ENCODE results near the gene SHB. TPM values are rescaled to one million over a fixed set of nuclear protein-coding genes. Genes with fewer than 3 reads are reported as not detected.
"Not testable (repeated sequence)": the region's sequence is repeated elsewhere in the genome, so short reads cannot be mapped to it uniquely, and the experiment has no call there.

Gene SHB
- total RNA-seq, 1 experiment from 2014 or later, result 56.4 TPM

- BruUV-seq (replicated peaks), result TSS peak; percentile 90
- ATAC-seq (peak; percentile 81), DNase-seq (peak; percentile 96)
- TF ChIP-seq EZH2phosphoT487 (IDR thresholded peaks at IDR 0.05; ENCODE audit: borderline replicate concordance, low read length) (no peak), CTCF (conservative IDR thresholded peaks at IDR 0.05; ENCODE audit: low read depth, low read length) (no peak), EZH2 (IDR thresholded peaks at IDR 0.05; ENCODE audit: low read length, unreplicated experiment) (no peak)
- Histone ChIP-seq H3K9me3 (ENCODE audit: low read length) (no peaks in the 10 kb centered on the region), H3K27me3 (ENCODE audit: low read length) (no peaks in the 10 kb centered on the region), H2AFZ (ENCODE audit: low read length) (no peak overlapping the region), H3K4me2 (ENCODE audit: low read length) (peak overlapping the region; percentile 86), H3K4me1 (ENCODE audit: insufficient read depth, low read length) (peaks cover 52% of the 10 kb centered on the region), H3F3A (ENCODE audit: low read length, unreplicated experiment) (peaks cover 19% of the 10 kb centered on the region), H4K20me1 (ENCODE audit: low read length) (no peaks in the 10 kb centered on the region), H3K79me2 (ENCODE audit: low read length) (peaks cover 84% of the 10 kb centered on the region), H3K9ac (ENCODE audit: low read length) (peak overlapping the region; percentile 89), H3K4me3 (ENCODE audit: low read length) (peak overlapping the region; percentile 58), H3K9me2 (replicated peaks; ENCODE audit: low read length) (no peaks in the 10 kb centered on the region), H3K27ac (ENCODE audit: low read length) (peak overlapping the region; percentile 99), H3K36me3 (ENCODE audit: low read depth, low read length) (peaks cover 10% of the 10 kb centered on the region; the same call in 1 of the 2 replicates)
- ChIA-PET CTCF (no interaction called here), POLR2A (ENCODE audit: unreplicated experiment) (interaction anchor here (0.6 kb wide), 1 partner anchor 175 kb away, joined by 6 read pairs; no protein-coding TSS in a partner anchor)
- intact Hi-C loops (cut with micrococcal nuclease), result loop anchor here (1.0 to 5.0 kb wide), 4 partner anchors 15 to 93 kb away; no protein-coding TSS in a partner anchor
Measured at GRCh38 chr9:38047301-38048251, 21.5 kb downstream of the SHB start.

- peaks cover 84% of the 10 kb centered on the region for H3K79me2 ChIP-seq (ENCODE audit: low read length)
- H3K9me2 ChIP-seq (replicated peaks; ENCODE audit: low read length), result no peaks in the 10 kb centered on the region
- TF ChIP-seq CTCF (conservative IDR thresholded peaks at IDR 0.05; ENCODE audit: low read depth, low read length), result no peak
- TF ChIP-seq EZH2phosphoT487 (IDR thresholded peaks at IDR 0.05; ENCODE audit: borderline replicate concordance, low read length), result no peak
- no peak for TF ChIP-seq EZH2 (IDR thresholded peaks at IDR 0.05; ENCODE audit: low read length, unreplicated experiment)
- BruUV-seq (replicated peaks), result TSS peak; percentile 81
- no peaks in the 10 kb centered on the region for H4K20me1 ChIP-seq (ENCODE audit: low read length)
- peaks cover 10% of the 10 kb centered on the region; the same call in 1 of the 2 replicates for H3K36me3 ChIP-seq (ENCODE audit: low read depth, low read length)
- peak overlapping the region; percentile 58 for H3K4me3 ChIP-seq (ENCODE audit: low read length)
- DNase-seq (peak; percentile 94), ATAC-seq (peak; percentile 65)
- H3K9me3 ChIP-seq (ENCODE audit: low read length), result no peaks in the 10 kb centered on the region
- peaks cover 19% of the 10 kb centered on the region for H3F3A ChIP-seq (ENCODE audit: low read length, unreplicated experiment)
- H3K27me3 ChIP-seq (ENCODE audit: low read length), result no peaks in the 10 kb centered on the region
- H3K27ac ChIP-seq (ENCODE audit: low read length), result peak overlapping the region; percentile 99
- H3K4me1 ChIP-seq (ENCODE audit: insufficient read depth, low read length), result peaks cover 52% of the 10 kb centered on the region
- no peak overlapping the region for H2AFZ ChIP-seq (ENCODE audit: low read length)
- peak overlapping the region; percentile 89 for H3K9ac ChIP-seq (ENCODE audit: low read length)
- ChIA-PET CTCF (no interaction called here), POLR2A (ENCODE audit: unreplicated experiment) (no interaction called here)
- peak overlapping the region; percentile 86 for H3K4me2 ChIP-seq (ENCODE audit: low read length)
- intact Hi-C loops (cut with micrococcal nuclease), result loop anchor here (1.0 to 5.0 kb wide), 5 partner anchors 14 to 92 kb away; no protein-coding TSS in a partner anchor
Measured at GRCh38 chr9:38046661-38047300, 22.2 kb downstream of the SHB start.

GRCh38 chr9:38045939-38046338, 23.1 kb downstream of the SHB start:
- Histone ChIP-seq H3K36me3 (ENCODE audit: low read depth, low read length) (peaks cover 10% of the 10 kb centered on the region; the same call in 1 of the 2 replicates), H3K9ac (ENCODE audit: low read length) (peak overlapping the region; percentile 89), H3F3A (ENCODE audit: low read length, unreplicated experiment) (peaks cover 19% of the 10 kb centered on the region), H3K79me2 (ENCODE audit: low read length) (peaks cover 84% of the 10 kb centered on the region), H3K4me2 (ENCODE audit: low read length) (peak overlapping the region; percentile 86), H3K27ac (ENCODE audit: low read length) (peak overlapping the region; percentile 99), H3K4me3 (ENCODE audit: low read length) (peak overlapping the region; percentile 58), H3K4me1 (ENCODE audit: insufficient read depth, low read length) (peaks cover 55% of the 10 kb centered on the region)
- CTCF ChIA-PET, result interaction anchor here (0.6 kb wide), 1 partner anchor 132 kb away, joined by 19 read pairs; no protein-coding TSS in a partner anchor
- BruUV-seq (replicated peaks); H4K20me1 ChIP-seq (ENCODE audit: low read length); DNase-seq; H3K9me3 ChIP-seq (ENCODE audit: low read length); H3K9me2 ChIP-seq (replicated peaks; ENCODE audit: low read length); H3K27me3 ChIP-seq (ENCODE audit: low read length); H2AFZ ChIP-seq (ENCODE audit: low read length); ATAC-seq; POLR2A ChIA-PET (ENCODE audit: unreplicated experiment): not testable (repeated sequence)
- intact Hi-C loops (cut with micrococcal nuclease), result loop anchor here (1.0 to 5.0 kb wide), 3 partner anchors 13 to 39 kb away; no protein-coding TSS in a partner anchor
